Measurements from ENCODE around the gene GLT1D1. TPM values are rescaled to one million over a fixed set of nuclear protein-coding genes. Genes with fewer than 3 reads are reported as not detected.
"Not testable (repeated sequence)": the region's sequence is repeated elsewhere in the genome, so short reads cannot be mapped to it uniquely, and the experiment has no call there.

GLT1D1 gene
- polyA plus RNA-seq, 4 donors, result 1.7 to 2.0 (median 1.8) TPM

GRCh38 chr12:128820253-128820652, 33.0 kb upstream of the GLT1D1 start:
- DNase-seq (ENCODE audit: low read depth in 4 of 4, low spot score in 3 of 4), result no peak

GRCh38 chr12:128820723-128821432, 32.4 kb upstream of the GLT1D1 start:
- DNase-seq (ENCODE audit: low read depth in 4 of 4, low spot score in 3 of 4), result no peak

- peak in 1 of 4 donors; percentile 31 for DNase-seq (ENCODE audit: low read depth in 4 of 4, low spot score in 3 of 4)
These were observed 29.9 kb upstream of the GLT1D1 start for GRCh38 chr12:128823216-128823915.

- DNase-seq (ENCODE audit: low read depth in 4 of 4, low spot score in 3 of 4), result peak; percentile 83 to 92 (median 88)
These were observed 29.1 kb upstream of the GLT1D1 start, which contains the start of gene SLC15A4 for GRCh38 chr12:128823916-128824839. TSS of gene SLC15A4 (minus strand) at chr12:128823958. CDS start at chr12:128823943, 15 bp downstream.

- DNase-seq (ENCODE audit: low read depth in 4 of 4, low spot score in 3 of 4), result no peak
These were observed 27.4 kb upstream of the GLT1D1 start for GRCh38 chr12:128825835-128826234.

GRCh38 chr12:128827724-128828123, 25.6 kb upstream of the GLT1D1 start:
- no peak for DNase-seq (ENCODE audit: low read depth in 4 of 4, low spot score in 3 of 4)

- DNase-seq (ENCODE audit: low read depth in 4 of 4, low spot score in 3 of 4), result no peak
These were observed 23.3 kb upstream of the GLT1D1 start for GRCh38 chr12:128829861-128830504.

- DNase-seq (ENCODE audit: low read depth in 4 of 4, low spot score in 3 of 4), result no peak
These were observed 22.8 kb upstream of the GLT1D1 start for GRCh38 chr12:128830505-128830893.

GRCh38 chr12:128833418-128833817, 19.9 kb upstream of the GLT1D1 start:
- DNase-seq (ENCODE audit: low read depth in 4 of 4, low spot score in 3 of 4), result no peak

- DNase-seq (ENCODE audit: low read depth in 4 of 4, low spot score in 3 of 4), result not testable (repeated sequence)
These were observed 13.4 kb upstream of the GLT1D1 start for GRCh38 chr12:128839885-128840284.

GRCh38 chr12:128840862-128841468, 12.3 kb upstream of the GLT1D1 start:
- DNase-seq (ENCODE audit: low read depth in 4 of 4, low spot score in 3 of 4), result no peak

- DNase-seq (ENCODE audit: low read depth in 4 of 4, low spot score in 3 of 4), result no peak
These were observed 10.7 kb upstream of the GLT1D1 start for GRCh38 chr12:128842579-128842978.

GRCh38 chr12:128843538-128843937, 9.7 kb upstream of the GLT1D1 start:
- DNase-seq (ENCODE audit: low read depth in 4 of 4, low spot score in 3 of 4), result no peak

- DNase-seq (ENCODE audit: low read depth in 4 of 4, low spot score in 3 of 4), result no peak
These were observed 9.1 kb upstream of the GLT1D1 start for GRCh38 chr12:128844031-128844635.

GRCh38 chr12:128846671-128847070, 6.6 kb upstream of the GLT1D1 start:
- DNase-seq (ENCODE audit: low read depth in 4 of 4, low spot score in 3 of 4), result not testable (repeated sequence)

GRCh38 chr12:128848371-128848770, 4.9 kb upstream of the GLT1D1 start:
- DNase-seq (ENCODE audit: low read depth in 4 of 4, low spot score in 3 of 4), result no peak

- DNase-seq (ENCODE audit: low read depth in 4 of 4, low spot score in 3 of 4), result not testable (repeated sequence)
These were observed 3.5 kb upstream of the GLT1D1 start for GRCh38 chr12:128849806-128850205.

GRCh38 chr12:128850400-128850799, 2.9 kb upstream of the GLT1D1 start:
- DNase-seq (ENCODE audit: low read depth in 4 of 4, low spot score in 3 of 4), result no peak

GRCh38 chr12:128851429-128851828, 1.8 kb upstream of the GLT1D1 start:
- not testable (repeated sequence) for DNase-seq (ENCODE audit: low read depth in 4 of 4, low spot score in 3 of 4)
